K562 (cell line): Measurements from ENCODE around the gene SERPINH1. TPM values are rescaled to one million over a fixed set of nuclear protein-coding genes. Genes with fewer than 3 reads are reported as not detected.

ENCODE experiments used
- BRD9 ChIP-seq: fragments of 450-650 bp; IDR thresholded peaks from 2 replicates; pipeline ENCODE4 v1.6.1; 2018; ENCODE audit warnings: low read depth; ENCODE audit not compliant: partially characterized antibody
- CBFB ChIP-seq: sonication (generic); formaldehyde crosslinking; IDR thresholded peaks from 2 replicates; pipeline ENCODE4 v1.4.0; 2020; ENCODE audit warnings: mild to moderate bottlenecking, missing genetic modification reagents
- CREB1 ChIP-seq, 2 experiments: sonication (generic) in 1 of 2; formaldehyde crosslinking in 1 of 2; IDR thresholded peaks; 2 replicates each; pipeline versions ENCODE4 v1.6.1 to v1.8.0; 2012 to 2022; ENCODE audit warnings: inconsistent platforms in 1 of 2, mild to moderate bottlenecking in 1 of 2, missing genetic modification reagents in 1 of 2, moderate library complexity in 1 of 2
- ERF ChIP-seq: fragments of 450-650 bp; formaldehyde crosslinking; IDR thresholded peaks from 2 replicates; pipeline ENCODE4 v1.4.0; 2020; ENCODE audit warnings: mild to moderate bottlenecking, mixed read lengths
- HMGN3 ChIP-seq: IDR thresholded peaks from 2 replicates; pipeline ENCODE4 v1.6.1; 2011; ENCODE audit warnings: borderline replicate concordance, low read depth, mild to moderate bottlenecking, mixed read lengths, low read length; ENCODE audit not compliant: insufficient read length; ENCODE audit errors: extremely low read depth
- LARP7 ChIP-seq: fragments of 450-650 bp; IDR thresholded peaks from 2 replicates; pipeline ENCODE4 v1.6.1; 2016
- PCBP2 ChIP-seq: fragments of 200-400 bp; formaldehyde crosslinking; IDR thresholded peaks from 2 replicates; pipeline ENCODE4 v1.6.1; 2018; ENCODE audit warnings: low read length, low read depth, mild to moderate bottlenecking, moderate library complexity; ENCODE audit not compliant: poor library complexity, severe bottlenecking
- SAFB2 ChIP-seq: fragments of 200-400 bp; formaldehyde crosslinking; IDR thresholded peaks from 2 replicates; pipeline ENCODE4 v1.6.1; 2018; ENCODE audit warnings: borderline replicate concordance, low read length, low read depth, moderate library complexity; ENCODE audit not compliant: severe bottlenecking
- ZC3H4 ChIP-seq: sonication (generic); formaldehyde crosslinking; IDR thresholded peaks from 2 replicates; pipeline ENCODE4 v1.9.0; 2021; ENCODE audit warnings: missing genetic modification reagents, borderline replicate concordance
- ZFP1 ChIP-seq: fragments of 450-650 bp; formaldehyde crosslinking; IDR thresholded peaks from 2 replicates; pipeline ENCODE4 v1.4.0; 2020; ENCODE audit warnings: mild to moderate bottlenecking, mixed read lengths
- ZNF77 ChIP-seq: fragments of 250-450 bp; sonication (Bioruptor Pico); IDR thresholded peaks from 2 replicates; pipeline ENCODE4 v1.5.0; 2020
- polyA plus RNA-seq, 8 experiments: library from polyadenylated mRNA; depleted of rRNA in 4 of 8; stranded (reverse) in 5 of 8; unstranded in 3 of 8; fragments of >200 nt; fragmentation: Nextera tagmentation in 2 of 8; fragmentation: Illumina TruSeq in 1 of 8; extraction: Ambion mirVana in 2 of 8; extraction: Trizol in 1 of 8; gene quantifications; 2 replicates each; pipeline versions ENCODE4 v1.2.1 to v1.2.3, GENCODE V29; 2011 to 2014; ENCODE audit warnings: inconsistent platforms in 1 of 8, missing spikeins in 1 of 8
- total RNA-seq, 7 experiments: library from RNA; depleted of rRNA in 6 of 7; stranded (reverse); fragments of >200 nt in 6 of 7; fragmentation: Illumina TruSeq in 2 of 7; extraction: Trizol in 2 of 7; gene quantifications; 2 replicates each; pipeline versions ENCODE4 v1.2.1 to v1.2.3, GENCODE V29; 2011 to 2021; ENCODE audit warnings: low replicate concordance in 1 of 7
- TF ChIP-seq, protein P1 (sequence below), 2 experiments: IDR thresholded peaks; 2 replicates each; pipeline ENCODE4 v1.6.1; 2012; ENCODE audit warnings: improper control_type of control experiment in 2 of 2, low read depth in 2 of 2, low read length in 2 of 2, borderline replicate concordance in 1 of 2
- TF ChIP-seq, protein P2 (sequence below): sonication (generic); formaldehyde crosslinking; IDR thresholded peaks from 2 replicates; pipeline ENCODE4 v1.8.1; 2023; ENCODE audit warnings: mild to moderate bottlenecking, missing genetic modification reagents
- TF ChIP-seq, protein P3 (sequence below), 2 experiments: fragments of 200-800 bp in 1 of 2; sonication (Bioruptor generic) in 1 of 2; sonication (generic) in 1 of 2; formaldehyde crosslinking in 1 of 2; IDR thresholded peaks in 1 of 2; conservative IDR thresholded peaks in 1 of 2; 2 replicates each; pipeline versions ENCODE4 v1.5.0 to v1.6.1; 2016 to 2020; ENCODE audit warnings: missing compliant biosample characterization in 1 of 2, missing genetic modification characterization in 1 of 2, missing genetic modification reagents in 1 of 2
- TF ChIP-seq, protein P4 (sequence below): fragments of 200-800 bp; sonication (Bioruptor generic); IDR thresholded peaks from 2 replicates; pipeline ENCODE4 v1.6.1; 2016; ENCODE audit warnings: missing genetic modification characterization, missing compliant biosample characterization

Gene SERPINH1
- total and polyA plus RNA-seq, 9 of the 15 experiments (the other 6 are each of a cell fraction or from before 2014, with no cell fraction given): 2.8 to 106 (median 67.9) TPM

DNA sequence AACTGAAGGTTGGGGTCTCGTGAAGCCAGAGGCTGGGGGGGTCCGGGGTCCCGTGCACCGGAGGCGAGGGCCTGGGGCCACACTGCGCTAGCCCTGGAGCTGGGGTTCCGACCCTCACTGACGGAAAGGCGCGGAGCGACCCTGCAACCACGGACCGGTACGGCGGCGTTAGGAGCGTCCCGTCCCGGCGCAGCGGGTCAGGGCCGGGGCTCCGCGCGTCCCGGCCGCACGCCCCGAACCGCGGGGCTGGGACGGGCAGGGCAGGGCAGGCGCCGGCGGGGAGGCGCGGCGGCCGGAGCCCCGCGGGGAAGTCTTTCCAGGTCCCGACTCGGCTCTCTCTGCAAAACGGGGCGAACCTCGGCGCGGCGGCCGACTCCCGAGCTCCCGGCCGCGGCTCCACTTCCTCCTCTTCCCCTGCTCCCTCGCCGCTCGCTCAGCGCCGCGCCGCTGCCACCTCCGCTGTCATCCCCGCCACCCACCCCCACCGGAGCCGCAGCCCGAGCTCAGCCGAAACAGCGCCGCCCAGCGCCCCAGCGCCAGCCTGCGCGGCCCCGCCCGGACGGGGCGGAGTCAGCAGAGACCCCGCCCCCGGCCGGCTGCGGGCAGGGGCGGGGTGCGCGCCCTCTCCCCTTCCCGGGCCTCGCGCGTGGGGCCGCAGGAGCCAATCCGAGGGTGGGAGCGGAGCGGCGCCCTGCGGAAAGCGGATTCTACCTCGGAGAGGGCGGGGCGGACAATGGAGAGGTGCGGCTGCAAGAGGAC lies 36.4 kb upstream of the SERPINH1 start, which contains the start of gene GDPD5 (continued):
- TF ChIP-seq, protein P1, sequence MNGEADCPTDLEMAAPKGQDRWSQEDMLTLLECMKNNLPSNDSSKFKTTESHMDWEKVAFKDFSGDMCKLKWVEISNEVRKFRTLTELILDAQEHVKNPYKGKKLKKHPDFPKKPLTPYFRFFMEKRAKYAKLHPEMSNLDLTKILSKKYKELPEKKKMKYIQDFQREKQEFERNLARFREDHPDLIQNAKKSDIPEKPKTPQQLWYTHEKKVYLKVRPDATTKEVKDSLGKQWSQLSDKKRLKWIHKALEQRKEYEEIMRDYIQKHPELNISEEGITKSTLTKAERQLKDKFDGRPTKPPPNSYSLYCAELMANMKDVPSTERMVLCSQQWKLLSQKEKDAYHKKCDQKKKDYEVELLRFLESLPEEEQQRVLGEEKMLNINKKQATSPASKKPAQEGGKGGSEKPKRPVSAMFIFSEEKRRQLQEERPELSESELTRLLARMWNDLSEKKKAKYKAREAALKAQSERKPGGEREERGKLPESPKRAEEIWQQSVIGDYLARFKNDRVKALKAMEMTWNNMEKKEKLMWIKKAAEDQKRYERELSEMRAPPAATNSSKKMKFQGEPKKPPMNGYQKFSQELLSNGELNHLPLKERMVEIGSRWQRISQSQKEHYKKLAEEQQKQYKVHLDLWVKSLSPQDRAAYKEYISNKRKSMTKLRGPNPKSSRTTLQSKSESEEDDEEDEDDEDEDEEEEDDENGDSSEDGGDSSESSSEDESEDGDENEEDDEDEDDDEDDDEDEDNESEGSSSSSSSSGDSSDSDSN (IDR thresholded peaks at IDR 0.05; ENCODE audit: borderline replicate concordance in 1 of 2, low read depth in 2 of 2, low read length in 2 of 2): peak; percentile 76 to 89; a peak in 2 of 4 replicates
- TF ChIP-seq, protein P2, sequence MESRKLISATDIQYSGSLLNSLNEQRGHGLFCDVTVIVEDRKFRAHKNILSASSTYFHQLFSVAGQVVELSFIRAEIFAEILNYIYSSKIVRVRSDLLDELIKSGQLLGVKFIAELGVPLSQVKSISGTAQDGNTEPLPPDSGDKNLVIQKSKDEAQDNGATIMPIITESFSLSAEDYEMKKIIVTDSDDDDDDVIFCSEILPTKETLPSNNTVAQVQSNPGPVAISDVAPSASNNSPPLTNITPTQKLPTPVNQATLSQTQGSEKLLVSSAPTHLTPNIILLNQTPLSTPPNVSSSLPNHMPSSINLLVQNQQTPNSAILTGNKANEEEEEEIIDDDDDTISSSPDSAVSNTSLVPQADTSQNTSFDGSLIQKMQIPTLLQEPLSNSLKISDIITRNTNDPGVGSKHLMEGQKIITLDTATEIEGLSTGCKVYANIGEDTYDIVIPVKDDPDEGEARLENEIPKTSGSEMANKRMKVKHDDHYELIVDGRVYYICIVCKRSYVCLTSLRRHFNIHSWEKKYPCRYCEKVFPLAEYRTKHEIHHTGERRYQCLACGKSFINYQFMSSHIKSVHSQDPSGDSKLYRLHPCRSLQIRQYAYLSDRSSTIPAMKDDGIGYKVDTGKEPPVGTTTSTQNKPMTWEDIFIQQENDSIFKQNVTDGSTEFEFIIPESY: no peak
- TF ChIP-seq, protein P3, sequence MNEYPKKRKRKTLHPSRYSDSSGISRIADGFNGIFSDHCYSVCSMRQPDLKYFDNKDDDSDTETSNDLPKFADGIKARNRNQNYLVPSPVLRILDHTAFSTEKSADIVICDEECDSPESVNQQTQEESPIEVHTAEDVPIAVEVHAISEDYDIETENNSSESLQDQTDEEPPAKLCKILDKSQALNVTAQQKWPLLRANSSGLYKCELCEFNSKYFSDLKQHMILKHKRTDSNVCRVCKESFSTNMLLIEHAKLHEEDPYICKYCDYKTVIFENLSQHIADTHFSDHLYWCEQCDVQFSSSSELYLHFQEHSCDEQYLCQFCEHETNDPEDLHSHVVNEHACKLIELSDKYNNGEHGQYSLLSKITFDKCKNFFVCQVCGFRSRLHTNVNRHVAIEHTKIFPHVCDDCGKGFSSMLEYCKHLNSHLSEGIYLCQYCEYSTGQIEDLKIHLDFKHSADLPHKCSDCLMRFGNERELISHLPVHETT (CRISPR knock-in tag; conservative IDR thresholded peaks at IDR 0.05 in 1 of 2, IDR thresholded peaks at IDR 0.05 in 1 of 2): peak in 1 of 2 experiments; percentile 90; a peak in 2 of 4 replicates
- TF ChIP-seq CREB1 (IDR thresholded peaks at IDR 0.05): no peak
- TF ChIP-seq CREB1 (CRISPR knock-in tag; IDR thresholded peaks at IDR 0.05): no peak
- no peak for TF ChIP-seq PCBP2
- TF ChIP-seq CBFB (CRISPR knock-in tag): no peak
- no peak for TF ChIP-seq BRD9
- TF ChIP-seq ERF (CRISPR knock-in tag): no peak
- no peak for TF ChIP-seq ZNF77 (CRISPR knock-in tag)
- TF ChIP-seq, protein P4, sequence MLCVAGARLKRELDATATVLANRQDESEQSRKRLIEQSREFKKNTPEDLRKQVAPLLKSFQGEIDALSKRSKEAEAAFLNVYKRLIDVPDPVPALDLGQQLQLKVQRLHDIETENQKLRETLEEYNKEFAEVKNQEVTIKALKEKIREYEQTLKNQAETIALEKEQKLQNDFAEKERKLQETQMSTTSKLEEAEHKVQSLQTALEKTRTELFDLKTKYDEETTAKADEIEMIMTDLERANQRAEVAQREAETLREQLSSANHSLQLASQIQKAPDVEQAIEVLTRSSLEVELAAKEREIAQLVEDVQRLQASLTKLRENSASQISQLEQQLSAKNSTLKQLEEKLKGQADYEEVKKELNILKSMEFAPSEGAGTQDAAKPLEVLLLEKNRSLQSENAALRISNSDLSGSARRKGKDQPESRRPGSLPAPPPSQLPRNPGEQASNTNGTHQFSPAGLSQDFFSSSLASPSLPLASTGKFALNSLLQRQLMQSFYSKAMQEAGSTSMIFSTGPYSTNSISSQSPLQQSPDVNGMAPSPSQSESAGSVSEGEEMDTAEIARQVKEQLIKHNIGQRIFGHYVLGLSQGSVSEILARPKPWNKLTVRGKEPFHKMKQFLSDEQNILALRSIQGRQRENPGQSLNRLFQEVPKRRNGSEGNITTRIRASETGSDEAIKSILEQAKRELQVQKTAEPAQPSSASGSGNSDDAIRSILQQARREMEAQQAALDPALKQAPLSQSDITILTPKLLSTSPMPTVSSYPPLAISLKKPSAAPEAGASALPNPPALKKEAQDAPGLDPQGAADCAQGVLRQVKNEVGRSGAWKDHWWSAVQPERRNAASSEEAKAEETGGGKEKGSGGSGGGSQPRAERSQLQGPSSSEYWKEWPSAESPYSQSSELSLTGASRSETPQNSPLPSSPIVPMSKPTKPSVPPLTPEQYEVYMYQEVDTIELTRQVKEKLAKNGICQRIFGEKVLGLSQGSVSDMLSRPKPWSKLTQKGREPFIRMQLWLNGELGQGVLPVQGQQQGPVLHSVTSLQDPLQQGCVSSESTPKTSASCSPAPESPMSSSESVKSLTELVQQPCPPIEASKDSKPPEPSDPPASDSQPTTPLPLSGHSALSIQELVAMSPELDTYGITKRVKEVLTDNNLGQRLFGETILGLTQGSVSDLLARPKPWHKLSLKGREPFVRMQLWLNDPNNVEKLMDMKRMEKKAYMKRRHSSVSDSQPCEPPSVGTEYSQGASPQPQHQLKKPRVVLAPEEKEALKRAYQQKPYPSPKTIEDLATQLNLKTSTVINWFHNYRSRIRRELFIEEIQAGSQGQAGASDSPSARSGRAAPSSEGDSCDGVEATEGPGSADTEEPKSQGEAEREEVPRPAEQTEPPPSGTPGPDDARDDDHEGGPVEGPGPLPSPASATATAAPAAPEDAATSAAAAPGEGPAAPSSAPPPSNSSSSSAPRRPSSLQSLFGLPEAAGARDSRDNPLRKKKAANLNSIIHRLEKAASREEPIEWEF: no peak
- no peak for TF ChIP-seq SAFB2
- no peak for TF ChIP-seq LARP7
- no peak for TF ChIP-seq ZFP1
- no peak for TF ChIP-seq ZC3H4
- peak; percentile 19 for TF ChIP-seq HMGN3
